ENCODE results near the gene RPUSD1.

The RPUSD1 gene

DNA sequence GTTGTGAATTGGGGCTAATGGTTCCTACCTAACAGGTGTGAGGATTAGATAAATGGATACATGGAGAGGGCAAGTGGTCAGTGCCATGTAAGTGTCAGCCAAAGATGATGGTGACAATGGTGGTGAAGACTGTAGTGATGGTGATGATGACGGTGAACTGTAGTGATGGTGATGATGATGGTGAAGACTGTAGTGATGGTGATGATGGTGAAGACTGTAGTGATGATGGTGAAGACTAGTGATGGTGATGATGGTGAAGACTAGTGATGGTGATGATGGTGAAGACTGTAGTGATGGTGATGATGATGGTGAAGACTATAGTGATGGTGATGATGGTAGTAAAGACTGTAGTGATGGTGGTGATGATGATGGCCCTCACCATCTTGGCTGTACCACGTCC is 30.4 kb upstream of the RPUSD1 start:
- DNase-seq (ENCODE audit: low read depth), result no peak

DNA sequence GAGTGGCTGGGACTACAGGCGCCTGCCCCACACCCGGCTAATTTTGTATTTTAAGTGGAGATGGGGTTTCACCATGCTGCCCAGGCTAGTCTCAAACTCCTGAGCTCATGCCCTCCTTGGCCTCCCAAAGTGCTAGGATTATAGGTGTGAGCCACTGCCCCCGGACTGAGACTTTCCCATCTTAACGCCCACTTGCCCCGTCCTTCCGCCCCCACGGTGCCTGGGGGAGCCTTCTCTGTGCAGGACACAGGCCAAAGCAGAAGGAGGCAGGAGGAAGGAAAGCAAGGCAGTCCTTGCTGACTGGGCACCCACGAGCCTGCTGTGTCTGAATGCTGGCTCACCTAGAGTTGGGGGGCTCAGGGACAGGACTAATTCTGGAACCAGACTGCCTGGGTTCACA is 30.0 kb upstream of the RPUSD1 start:
- DNase-seq (ENCODE audit: low read depth), result no peak

DNA sequence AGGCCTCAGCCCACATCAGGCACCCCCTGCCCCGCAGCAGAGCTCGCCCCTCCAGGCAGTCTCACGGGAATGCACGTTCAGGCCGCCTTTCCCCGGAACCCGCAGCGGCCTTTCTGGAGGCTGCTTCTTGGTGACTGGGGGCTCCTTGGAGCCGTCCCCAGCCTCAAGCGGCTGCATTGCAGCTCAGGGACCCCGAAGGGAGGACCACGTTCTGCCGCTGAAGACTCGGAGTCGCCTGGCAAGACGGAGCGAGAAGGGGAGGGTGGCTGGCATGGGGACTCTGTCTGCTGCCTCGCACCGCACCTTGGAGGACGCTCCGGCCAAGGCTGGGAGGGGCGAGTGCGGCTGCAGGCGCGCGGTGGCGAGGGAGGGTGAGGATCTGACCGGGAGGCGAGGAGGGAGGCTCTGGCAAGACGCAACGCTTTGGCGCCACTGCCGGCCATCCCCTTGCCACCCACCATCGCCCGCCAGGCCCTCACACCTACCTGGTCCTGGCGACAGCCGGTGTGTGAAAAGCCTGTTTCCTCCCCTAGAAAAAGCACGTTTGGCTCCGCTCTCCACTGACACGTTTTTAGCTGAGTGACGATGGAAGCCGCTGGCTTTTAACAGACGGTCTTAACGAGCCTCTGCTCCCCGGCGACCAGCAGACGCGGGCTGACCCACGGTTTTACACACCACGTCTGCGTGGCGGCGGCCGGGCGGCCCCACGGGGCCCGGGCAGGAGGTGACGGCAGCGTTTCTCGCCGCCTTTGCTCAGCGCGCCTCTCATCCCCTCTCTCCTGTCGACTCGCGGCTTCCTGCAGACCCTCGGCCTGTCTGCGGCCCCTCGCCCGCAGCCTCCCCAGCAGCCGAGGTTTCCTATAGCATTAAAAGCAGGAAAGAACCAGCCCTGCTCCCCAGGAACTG is 29.1 kb upstream of the RPUSD1 start:
- DNase-seq (ENCODE audit: low read depth), result no peak

DNA sequence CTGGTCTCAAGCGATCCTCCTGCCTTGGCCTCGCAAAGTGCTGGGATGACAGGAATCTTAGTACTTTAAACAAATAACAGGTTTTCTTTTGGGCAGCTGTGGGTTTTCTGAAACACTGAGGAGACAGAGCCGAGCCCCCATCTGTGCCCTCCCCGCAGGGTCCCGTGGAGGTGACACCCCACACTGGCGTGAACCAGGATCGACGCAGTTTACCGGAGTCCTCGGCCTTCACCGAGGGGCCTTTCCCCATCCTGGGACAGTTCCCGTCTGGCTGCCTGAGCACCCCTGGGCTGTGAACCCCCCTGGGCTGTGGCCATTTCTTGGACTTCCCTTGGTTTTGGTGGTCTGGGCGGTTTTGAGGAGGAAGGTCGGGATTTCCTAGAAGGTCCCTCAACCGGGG is 27.7 kb upstream of the RPUSD1 start:
- no peak for DNase-seq (ENCODE audit: low read depth)

DNA sequence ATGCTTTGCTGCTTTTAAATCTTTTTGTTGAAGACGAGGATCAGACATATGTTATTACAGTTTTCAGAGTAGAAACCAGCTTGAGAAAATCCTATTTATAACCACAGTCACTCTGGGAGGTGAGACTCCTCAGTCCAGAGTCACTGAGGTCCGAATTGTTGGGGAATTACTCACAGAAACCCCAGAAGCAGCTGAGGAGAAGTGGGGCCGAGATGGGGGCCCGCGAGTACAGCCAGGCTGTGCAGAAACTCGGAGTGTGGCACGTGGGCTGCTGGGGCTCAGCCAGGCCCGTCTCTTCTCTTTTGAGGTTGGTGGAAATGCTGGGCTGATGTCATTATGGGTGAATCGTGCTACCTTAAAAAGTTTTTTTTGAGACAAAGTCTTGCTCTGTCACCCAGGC is 26.8 kb upstream of the RPUSD1 start:
- no peak for DNase-seq (ENCODE audit: low read depth)

DNA sequence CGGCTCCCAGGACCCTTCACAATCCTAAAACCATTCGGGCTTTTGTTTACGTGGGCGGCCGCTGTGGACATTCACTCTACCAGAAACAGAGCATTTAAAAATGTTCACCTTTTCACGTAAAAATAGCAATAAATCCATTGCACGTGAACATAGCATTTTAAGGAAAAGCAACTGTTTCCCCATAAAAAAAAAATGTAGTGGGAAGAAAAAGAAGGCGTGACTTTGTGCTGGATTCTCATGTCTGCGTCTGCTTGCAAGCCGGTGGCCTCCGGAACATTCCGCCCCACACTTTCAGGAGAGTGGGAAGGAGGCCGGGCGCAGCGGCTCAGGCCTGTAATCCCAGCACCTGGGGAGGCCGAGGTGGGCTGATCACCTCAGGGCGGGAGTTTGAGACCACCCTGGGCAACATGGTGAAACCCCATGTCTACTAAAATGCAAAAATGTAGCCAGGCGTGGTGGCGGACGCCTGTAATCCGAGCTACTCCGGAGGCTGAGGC is 25.8 kb upstream of the RPUSD1 start:
- no peak for DNase-seq (ENCODE audit: low read depth)

DNA sequence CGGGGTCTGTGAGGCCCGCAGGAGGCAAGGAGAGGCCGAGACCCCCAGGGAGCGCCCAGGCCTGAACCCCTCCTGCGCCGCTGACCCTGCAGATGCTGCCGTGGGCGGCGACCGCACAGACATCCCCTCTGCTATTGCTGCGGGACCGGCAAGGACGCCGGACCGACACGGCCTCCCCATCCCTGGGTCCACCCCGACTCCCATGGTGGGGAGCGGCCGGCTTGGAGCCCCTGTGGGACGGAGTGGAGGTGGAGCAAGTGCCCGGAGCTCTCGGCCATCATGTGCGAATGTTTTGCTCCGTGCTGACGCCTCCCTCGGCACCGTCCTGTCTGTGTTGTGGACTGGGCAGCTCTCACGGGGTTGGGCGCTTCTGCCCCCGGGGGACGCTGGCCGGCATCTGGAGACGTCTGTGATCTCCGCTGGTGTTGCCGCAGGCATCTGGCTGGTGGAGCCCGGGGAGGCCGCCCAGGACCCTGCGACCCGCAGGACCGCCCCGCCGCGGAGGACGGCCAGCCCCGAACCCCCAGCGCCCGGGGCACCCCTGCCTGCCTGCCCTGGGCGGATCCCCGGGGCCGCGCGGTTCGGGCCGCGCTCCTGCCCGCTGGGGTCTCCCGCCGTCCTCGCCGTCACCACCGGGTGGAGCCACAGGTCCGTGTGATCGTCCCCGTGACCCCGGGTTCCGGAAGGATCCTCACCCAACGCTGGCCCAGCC is 25.2 kb upstream of the RPUSD1 start:
- no peak for DNase-seq (ENCODE audit: low read depth)

DNA sequence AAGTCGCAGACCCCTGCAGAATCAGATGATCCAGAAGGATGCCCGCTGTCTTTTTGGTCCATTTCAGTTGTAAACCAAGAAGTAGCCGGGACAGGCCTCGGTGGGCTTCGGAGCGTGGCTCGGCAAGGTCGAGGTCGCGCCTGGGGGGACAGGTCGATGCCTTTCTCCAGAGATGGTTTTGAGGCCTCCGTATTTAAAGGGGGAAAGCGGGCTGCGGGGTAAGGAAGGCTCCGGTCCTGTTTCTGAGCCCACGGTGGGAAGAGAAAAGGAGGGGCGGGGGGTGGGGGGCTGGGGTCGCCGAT is 19.9 kb upstream of the RPUSD1 start:
- no peak for DNase-seq (ENCODE audit: low read depth)

DNA sequence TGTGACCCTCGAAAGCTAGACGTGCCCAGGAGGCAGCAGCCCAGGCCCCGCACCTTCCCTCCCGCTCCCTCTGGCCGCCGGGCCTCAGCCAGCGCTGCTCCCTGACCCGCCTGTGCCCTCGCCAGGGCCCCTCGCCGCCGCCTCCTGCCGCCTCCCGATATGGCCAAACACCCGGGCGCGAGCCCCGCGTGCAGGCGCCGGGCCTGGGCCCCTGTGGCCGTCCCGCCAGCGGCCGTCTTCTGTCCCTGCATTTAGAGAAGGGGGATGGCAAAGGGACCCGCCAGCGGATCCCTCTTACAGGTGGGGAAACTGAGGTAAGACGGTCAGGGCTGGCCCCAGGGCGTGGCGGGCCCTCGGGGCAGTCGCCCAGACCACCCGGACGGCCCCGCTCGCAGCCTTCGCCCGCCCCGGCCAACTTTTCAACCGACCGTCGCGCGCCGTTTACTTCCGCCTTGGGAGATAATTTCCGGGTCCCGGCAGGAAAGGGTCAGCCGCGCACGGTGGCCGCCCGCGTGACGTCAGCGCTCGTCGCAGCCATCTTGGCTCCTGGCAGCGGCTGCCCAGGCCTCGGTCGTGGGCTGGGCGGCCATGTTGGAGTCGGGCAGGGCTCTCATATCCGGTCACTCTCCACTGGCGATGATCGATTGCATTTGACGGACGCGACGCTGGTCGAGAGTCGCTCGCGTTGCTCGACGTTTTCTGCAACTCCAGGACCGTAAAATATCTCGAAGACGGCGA is 19.3 kb upstream of the RPUSD1 start:
- DNase-seq (ENCODE audit: low read depth), result peak; percentile 68

DNA sequence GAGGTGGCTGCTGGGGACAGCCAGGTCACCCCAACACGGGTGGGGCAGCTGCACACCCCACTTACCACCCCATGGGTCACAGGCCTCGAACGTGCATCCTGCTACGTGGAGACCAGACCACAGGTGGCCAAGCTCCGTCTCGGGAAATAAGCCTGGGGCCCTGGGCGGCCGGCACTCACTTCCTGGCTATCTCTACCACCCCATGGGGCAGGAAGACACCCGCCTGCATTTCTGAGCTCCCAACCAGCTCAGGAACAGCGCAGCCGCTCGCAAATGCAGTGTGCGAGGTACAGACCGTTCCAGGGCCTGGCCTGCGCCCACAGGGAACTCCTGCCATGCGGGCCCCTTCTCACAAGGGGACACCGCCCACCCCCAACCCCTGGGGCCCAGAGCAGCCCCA is 17.3 kb upstream of the RPUSD1 start:
- DNase-seq (ENCODE audit: low read depth), result no peak

DNA sequence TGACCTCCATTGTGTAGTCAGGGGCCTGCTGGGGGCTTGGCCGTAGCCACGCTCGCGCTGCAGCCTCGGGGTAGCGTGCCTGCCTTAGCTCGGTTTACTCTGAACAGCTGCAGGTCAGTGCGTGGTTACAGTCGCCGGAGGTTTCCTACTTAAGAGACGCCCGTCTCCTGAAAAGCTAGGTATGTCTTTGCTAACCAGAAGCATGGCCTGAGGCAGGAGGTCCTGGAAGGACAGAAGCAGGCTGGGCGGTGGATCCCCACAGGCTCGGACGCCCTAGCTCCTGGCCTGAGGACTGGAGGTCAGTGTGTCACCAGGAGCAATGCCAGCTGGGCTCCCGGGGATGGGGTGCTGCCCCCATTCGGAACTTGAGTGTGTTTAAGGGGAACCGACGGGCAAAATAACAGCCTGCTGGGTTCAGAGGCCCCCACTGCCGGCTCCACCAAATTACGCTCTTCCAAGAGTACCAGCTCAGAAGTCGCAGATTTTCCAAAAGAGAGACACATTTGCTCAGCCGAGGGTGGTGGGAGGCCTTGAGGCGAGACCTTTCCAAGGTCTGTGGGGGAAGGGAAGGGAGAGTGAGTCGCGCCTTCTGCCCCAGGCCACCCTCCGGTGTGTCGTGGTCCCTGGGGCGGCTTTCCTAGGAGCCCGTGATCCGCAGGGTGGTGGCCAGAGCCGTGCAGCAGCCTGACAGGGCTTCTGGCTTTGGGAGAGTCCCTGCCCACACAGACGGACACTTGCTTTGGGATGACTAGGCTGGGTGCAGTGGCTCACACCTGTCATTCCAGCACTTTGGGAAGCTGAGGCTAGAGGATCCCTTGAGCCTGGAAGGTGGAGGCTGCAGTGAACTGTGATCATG is 16.2 kb upstream of the RPUSD1 start:
- DNase-seq (ENCODE audit: low read depth), result no peak

DNA sequence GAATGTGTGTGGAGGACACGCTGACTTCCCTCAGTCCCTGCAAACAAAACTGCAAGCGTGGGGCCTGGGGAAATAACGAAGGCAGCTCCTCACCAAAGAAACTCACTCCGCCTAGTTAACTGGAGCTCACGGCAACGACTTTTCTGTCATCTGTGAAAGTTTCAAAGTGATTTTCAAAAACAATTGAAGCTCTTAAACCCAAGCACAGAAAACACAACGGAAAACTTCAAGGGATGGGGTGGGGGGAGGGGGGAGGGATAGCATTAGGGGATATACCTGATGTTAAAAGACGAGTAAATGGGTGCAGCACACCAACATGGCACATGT is 15.5 kb upstream of the RPUSD1 start:
- no peak for DNase-seq (ENCODE audit: low read depth)

DNA sequence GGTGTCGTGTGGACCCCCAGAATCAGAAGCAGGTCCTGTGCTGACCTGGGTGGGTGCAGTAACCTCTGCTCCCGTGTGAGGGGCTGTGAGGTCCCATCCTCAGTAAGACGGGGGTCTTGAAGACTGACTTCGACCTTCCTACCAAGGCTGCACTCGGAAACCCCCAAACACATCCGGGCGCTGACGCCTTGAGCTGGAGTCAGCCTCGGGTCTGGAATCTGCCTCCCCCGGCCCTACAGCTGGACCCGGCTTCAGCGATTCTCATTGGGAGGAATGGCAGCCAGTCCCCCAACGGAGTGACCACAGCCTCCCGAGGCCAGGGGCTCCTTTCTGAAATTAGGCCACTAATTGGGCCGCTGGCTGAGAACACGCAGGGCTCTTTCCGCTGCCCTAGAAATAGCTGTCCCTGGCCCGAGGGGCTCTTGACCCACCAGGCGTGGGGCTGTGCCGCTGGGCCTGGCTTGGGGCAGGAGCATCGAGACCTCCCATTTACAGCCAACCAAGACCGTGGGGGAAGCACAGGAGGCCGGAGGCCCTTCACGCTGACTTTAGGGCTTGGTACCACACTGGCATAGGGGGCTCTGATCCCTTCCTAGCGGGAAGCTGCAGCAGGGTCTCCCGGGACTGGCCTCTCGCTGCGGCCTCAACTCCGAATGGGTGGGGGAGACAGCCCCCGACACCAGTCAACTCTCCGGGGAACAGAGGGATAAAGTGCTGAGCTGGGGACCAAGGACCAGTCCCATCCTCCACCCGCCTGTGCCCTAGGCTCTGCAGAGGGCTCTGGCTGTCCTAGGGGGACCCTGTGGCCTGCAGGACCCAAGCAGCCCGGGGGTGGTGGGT is 15.0 kb upstream of the RPUSD1 start:
- no peak for DNase-seq (ENCODE audit: low read depth)

DNA sequence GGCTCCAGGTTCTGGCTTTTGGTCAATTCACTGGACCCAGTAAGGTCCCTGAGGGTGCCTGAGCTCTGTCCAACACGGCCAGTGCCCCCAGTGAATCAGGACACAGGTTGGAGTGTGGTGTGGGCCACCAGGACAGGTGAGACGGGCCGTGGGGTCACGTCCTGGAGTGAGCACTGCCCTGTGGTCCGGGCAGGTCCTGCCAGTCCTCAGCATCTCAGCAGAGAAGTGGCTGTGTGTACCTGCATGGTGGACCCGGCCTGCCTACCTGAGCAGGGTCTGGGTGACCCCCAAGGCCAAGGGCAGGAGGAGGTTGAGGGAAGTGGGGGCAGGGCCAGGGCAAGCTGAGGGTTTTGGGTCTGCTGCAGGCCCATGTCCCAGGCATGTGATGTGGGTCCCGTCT is 14.3 kb upstream of the RPUSD1 start:
- no peak for DNase-seq (ENCODE audit: low read depth)

DNA sequence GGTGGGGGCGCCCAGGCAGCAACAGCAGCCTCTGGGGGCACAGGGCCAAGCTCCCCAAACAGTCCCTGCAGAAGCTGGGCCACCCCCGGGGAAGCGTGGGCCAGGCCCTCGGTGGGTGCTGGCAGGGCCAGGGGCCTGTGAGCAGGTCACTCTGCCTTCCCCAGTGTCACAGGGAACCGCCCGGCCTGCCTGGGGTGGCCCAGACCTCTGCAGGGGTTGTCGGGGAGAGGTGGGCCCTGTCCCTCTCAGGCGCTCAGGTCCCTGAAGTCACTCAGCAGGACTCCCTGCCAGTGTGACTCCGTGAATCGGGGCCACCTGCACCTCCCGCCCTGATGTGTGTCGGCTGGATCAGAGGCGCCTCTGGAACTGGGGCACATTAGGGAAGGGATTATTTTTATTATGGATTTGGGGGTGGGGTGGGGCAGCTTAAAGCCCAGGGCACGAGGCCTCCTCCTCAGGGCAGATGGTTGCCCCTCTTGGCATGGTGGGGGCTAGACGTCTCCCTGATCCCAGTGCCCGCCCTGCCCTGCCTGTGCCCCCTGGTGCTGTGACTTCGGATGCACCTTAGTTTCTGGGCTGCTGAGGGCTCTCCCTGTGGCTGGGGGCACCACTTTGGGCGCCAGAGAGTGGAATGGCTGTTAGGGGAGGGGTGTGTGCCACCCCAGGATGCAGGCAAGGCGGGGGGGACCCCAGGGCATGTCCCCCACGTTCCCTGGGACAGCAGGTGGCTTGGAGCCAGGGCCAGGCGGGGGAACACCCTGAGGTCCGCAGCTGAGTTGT is 13.6 kb upstream of the RPUSD1 start:
- no peak for DNase-seq (ENCODE audit: low read depth)

DNA sequence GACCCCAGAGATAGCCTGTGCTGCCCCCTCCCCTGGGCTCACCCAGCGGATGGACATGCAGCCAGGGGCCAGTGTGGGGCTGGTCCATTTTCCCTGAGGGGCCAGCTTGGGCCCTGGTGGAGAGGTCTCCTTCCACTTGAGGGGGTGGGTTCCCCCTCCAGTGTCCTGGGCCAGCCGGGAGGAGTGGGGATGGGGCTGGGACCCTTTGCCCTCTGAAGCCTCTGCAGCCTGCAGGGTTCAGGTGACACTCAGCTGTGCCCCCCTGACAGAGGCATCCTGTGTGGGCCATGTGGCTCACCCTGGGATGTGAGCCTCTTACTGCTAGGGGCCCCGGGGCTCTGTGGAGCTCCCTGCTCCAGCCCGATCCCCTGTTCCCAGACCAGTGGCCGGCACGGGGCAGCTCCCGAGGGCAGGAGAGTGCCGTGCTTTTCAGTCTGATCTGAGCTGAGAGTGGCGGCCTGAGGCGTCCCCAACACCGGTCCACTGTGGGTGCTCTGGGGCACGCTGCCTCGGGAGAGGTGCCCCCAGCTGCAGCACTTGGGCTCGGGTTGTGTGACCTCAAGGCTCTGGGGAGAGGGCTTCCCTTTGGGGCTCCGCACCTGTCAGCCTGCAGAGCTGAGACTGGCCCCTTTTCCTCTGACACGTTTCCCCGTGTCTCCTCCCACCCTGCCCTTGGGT is 12.8 kb upstream of the RPUSD1 start:
- no peak for DNase-seq (ENCODE audit: low read depth)

DNA sequence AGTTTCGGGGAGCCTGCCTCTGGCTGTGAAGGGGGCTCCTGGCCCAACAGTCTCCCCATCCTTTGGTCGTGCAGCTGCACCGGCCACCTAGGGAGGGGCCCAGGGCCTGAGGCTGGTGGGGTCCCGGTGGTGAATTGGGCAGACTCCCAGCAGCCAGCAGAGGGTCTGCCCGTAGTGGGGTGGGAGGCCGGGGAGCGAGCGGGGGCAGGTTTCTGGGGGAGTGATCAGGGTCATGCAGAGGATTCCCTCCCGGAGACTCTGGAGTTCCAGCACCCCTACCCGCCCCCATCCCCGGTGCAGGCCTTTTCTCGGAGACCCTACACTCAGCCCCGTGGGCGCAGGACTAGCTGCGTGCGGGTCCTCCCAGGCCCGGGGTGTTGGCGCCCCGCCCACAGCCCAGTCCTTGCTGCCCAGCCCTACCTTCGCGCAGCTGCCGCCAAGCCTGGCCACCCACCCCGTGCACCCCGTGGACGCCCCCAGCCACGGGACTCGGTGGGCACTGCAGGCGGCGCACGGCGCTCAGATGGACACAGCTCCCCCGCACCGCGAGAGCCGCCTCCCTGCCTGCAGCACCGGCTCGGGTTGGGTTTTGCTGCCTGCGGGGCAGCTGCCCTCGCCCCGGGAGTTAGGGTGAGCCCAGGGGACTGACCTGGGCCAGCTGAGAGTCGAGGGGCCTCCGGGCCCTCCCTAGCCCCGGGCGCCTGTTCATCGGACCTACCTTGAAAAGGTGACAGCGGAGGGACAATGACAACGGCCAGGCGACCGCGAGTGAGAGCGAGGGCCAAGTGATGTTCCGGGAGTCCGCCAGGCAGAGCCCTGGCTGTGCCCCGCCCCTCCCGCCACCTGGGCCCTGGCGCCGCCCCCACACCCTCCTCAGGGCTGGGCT is 12.0 kb upstream of the RPUSD1 start, which contains the start of gene GNG13:
GNG13 (minus strand) TSS at position 787 of the 886 bp plus-strand sequence. CDS start 1,657 bp downstream, outside the sequence.
- no peak for DNase-seq (ENCODE audit: low read depth)

DNA sequence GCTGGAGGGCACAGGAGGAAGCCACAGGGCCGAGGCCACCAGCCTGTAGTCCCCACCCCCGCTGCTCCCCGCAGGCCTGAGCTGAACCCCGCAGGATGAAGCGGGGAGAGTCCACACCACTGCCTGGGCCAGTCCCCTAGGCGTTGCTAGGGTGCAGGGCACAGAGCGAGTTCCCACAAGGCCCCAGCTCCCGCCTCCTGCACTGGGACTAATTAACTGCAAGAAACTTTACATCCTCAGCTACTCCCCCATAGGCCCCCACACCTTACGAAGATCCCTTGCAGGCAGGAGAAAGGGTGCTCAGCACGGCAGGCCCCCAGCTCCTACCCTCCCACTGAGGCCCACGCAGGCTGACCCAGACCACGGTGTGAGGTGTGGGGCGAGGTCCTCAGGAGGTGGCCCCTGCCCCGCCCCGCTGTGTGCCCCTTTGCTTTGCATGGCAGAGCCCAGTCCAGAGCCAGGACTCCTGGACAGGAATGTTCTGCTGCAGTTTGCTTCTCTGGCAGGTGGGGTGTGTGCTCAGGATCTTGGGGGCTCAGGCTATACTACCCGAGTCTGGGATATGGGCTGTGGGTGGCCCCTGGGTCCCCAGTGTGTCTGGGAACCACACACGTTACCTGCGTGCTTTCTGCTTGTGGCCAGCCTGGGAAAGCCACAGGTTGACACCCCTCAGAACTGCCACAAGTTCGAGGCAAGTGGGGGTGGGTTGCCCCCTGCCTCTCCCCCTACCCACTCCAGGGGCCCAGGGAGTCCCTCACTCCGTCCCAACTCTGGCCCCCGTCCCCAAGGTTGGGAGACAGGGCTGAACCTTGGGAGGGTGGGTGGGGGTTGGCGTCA is 11.1 kb upstream of the RPUSD1 start:
- DNase-seq (ENCODE audit: low read depth), result no peak
